ENCODE measurements around the gene DPH3. TPM values are rescaled to one million over a fixed set of nuclear protein-coding genes. Genes with fewer than 3 reads are reported as not detected.

The DPH3 gene
- total and polyA plus RNA-seq, 2 of the 8 experiments (the other 6 are each of a cell fraction or from before 2014, with no cell fraction given): 9.8 to 40.1 TPM

GRCh38 chr3:16311960-16312451 is 47.3 kb upstream of the DPH3 start:
- no peak overlapping the region for H2BK12ac ChIP-seq (ENCODE audit: low read depth, low read length)
- no peak for FAIRE-seq
- H3K27ac ChIP-seq (ENCODE audit: low read depth, low read length): no peak overlapping the region

More at GRCh38 chr3:16311960-16312451, 47.3 kb upstream of the DPH3 start:
- H3K4me3 ChIP-seq (ENCODE audit: extremely low read depth in 1 of 4, insufficient read depth in 2 of 4, low read depth in 3 of 4, low read length in 4 of 4): no peak overlapping the region
- no peaks in the 10 kb centered on the region for H4K20me1 ChIP-seq (replicated peaks in 1 of 2; ENCODE audit: control insufficient read depth in 1 of 2, insufficient read depth in 2 of 2, low read length in 2 of 2)
- ChIA-PET POLR2A (ENCODE audit: partially characterized antibody) (interaction anchor here (0.5 to 0.9 kb wide), 2 partner anchors 9 to 50 kb away, joined by 3 read pairs; no protein-coding TSS in a partner anchor), CTCF (ENCODE audit: partially characterized antibody) (interaction anchor here (1.3 to 1.7 kb wide), 3 partner anchors 8 to 22 kb away, joined by 4 to 7 read pairs (median 5); no protein-coding TSS in a partner anchor)
- peaks cover 0 to 7% of the 10 kb centered on the region in 2 experiments; a peak in 1 of 4 replicates for H3K79me2 ChIP-seq (ENCODE audit: control insufficient read depth in 1 of 2, insufficient read depth in 2 of 2, low read length in 2 of 2)
- no peak overlapping the region for H2BK120ac ChIP-seq (replicated peaks; ENCODE audit: low read depth, low read length)
- H4K8ac ChIP-seq (ENCODE audit: extremely low read depth, insufficient read depth, low read length): no peak overlapping the region
- H2BK15ac ChIP-seq (ENCODE audit: low read length): no peak overlapping the region
- no peak overlapping the region for H3K14ac ChIP-seq (ENCODE audit: insufficient read length)
- no peak overlapping the region for H3K18ac ChIP-seq (ENCODE audit: extremely low read depth, low read length)
- no peak overlapping the region for H4K91ac ChIP-seq (replicated peaks; ENCODE audit: insufficient read length, low read length)
- 0 out of 2 replicates have a peak, but pooled peaks cover 2% of the 10 kb centered on the region for H3K79me1 ChIP-seq (ENCODE audit: low read depth, low read length)
- H2AK5ac ChIP-seq (ENCODE audit: low read depth, low read length): no peak overlapping the region
- no peak overlapping the region for H2AFZ ChIP-seq (ENCODE audit: low read length)
- H3K4me2 ChIP-seq (ENCODE audit: insufficient read depth in 1 of 2, low read depth in 2 of 2, low read length in 2 of 2): no peak overlapping the region
- no peaks in the 10 kb centered on the region for H3K27me3 ChIP-seq (replicated peaks in 1 of 4; ENCODE audit: control insufficient read depth in 3 of 4, extremely low read depth in 1 of 4, insufficient read depth in 3 of 4, low read length in 3 of 4)
- no peaks in the 10 kb centered on the region for H3K9me3 ChIP-seq (ENCODE audit: insufficient read depth in 2 of 2, low read depth in 1 of 2, low read length in 1 of 2)
- H3K9ac ChIP-seq (replicated peaks in 1 of 4; ENCODE audit: extremely low read depth in 1 of 4, low read depth in 3 of 4, low read length in 3 of 4): no peak overlapping the region
- no peak overlapping the region for H2BK5ac ChIP-seq (ENCODE audit: low read depth, low read length)
- H4K5ac ChIP-seq (ENCODE audit: insufficient read length, low read depth, low read length): no peak overlapping the region
- 91% methylated on average over 6 of the region's 6 CpGs; no CpG with 5 or more reads in 1 of the 2 experiments for WGBS, 2 experiments (ENCODE audit: extremely low coverage in 1 of 2, insufficient coverage in 1 of 2, insufficient read length in 1 of 2, insufficient replicate concordance in 2 of 2, low coverage in 1 of 2, low lambda C conversion rate in 2 of 2, missing lambda C conversion rate in 1 of 2)
- H2BK20ac ChIP-seq (ENCODE audit: low read length): no peak overlapping the region
- no peak overlapping the region for H3K23ac ChIP-seq (ENCODE audit: insufficient read length)
- DNase-seq (ENCODE audit: low read depth in 1 of 2, low spot score in 2 of 2): no peak
- H3K4me1 ChIP-seq (replicated peaks in 1 of 4; ENCODE audit: control insufficient read depth in 3 of 4, insufficient read depth in 4 of 4, low read length in 3 of 4): no peaks in the 10 kb centered on the region
- TF ChIP-seq CREB1 (IDR thresholded peaks at IDR 0.05): no peak
- no peak for TF ChIP-seq POU5F1 (IDR thresholded peaks at IDR 0.05; ENCODE audit: low read depth, low read length)
- no peak for TF ChIP-seq TAF1 (IDR thresholded peaks at IDR 0.05; ENCODE audit: low read depth, low read length)
- TF ChIP-seq BCL11A (IDR thresholded peaks at IDR 0.05; ENCODE audit: low read depth in 2 of 2, low read length in 2 of 2): no peak
- no peak for TF ChIP-seq KDM5A (IDR thresholded peaks at IDR 0.05; ENCODE audit: low read length)
- no peak for TF ChIP-seq CHD2 (IDR thresholded peaks at IDR 0.05; ENCODE audit: low read length)
- no peak for TF ChIP-seq MAFK (IDR thresholded peaks at IDR 0.05; ENCODE audit: low read depth, low read length)
- no peak for TF ChIP-seq CEBPB (IDR thresholded peaks at IDR 0.05; ENCODE audit: low read depth, low read length)
- no peak for TF ChIP-seq RNF2 (IDR thresholded peaks at IDR 0.05; ENCODE audit: borderline replicate concordance, low read depth, low read length, missing control alignments, poor library complexity, severe bottlenecking)
- TF ChIP-seq EGR1 (IDR thresholded peaks at IDR 0.05; ENCODE audit: borderline replicate concordance, low read depth, low read length): no peak
- no peak for TF ChIP-seq KDM4A (IDR thresholded peaks at IDR 0.05; ENCODE audit: low read depth, low read length, severe bottlenecking)
- TF ChIP-seq JUND (IDR thresholded peaks at IDR 0.05; ENCODE audit: low read length): no peak
- TF ChIP-seq BACH1 (IDR thresholded peaks at IDR 0.05; ENCODE audit: low read length): no peak
- H3K56ac ChIP-seq (replicated peaks; ENCODE audit: insufficient read length, low read depth, low read length): no peak overlapping the region
- H3K23me2 ChIP-seq (ENCODE audit: low read depth, low read length): no peaks in the 10 kb centered on the region
- H3K36me3 ChIP-seq (ENCODE audit: control insufficient read depth in 2 of 4, insufficient read depth in 4 of 4, low read length in 3 of 4): peaks cover 0 to 8% (median 2%) of the 10 kb centered on the region in 4 experiments; a peak in 3 of 8 replicates
- no peak overlapping the region for H3K4ac ChIP-seq (replicated peaks; ENCODE audit: insufficient read length, low read depth, low read length)
